Mesendoderm (in vitro differentiated cells): Measurements from ENCODE around the gene RASAL2.

Experiments
- DNase-seq: peaks from one replicate; pipeline ENCODE4 v3.0.0; 2013
- H2AK5ac ChIP-seq: 2 replicates; pipeline ENCODE4 v1.6.1; 2013; ENCODE audit warnings: low read length, inconsistent platforms
- H2BK120ac ChIP-seq: 2 replicates; pipeline ENCODE4 v1.6.1; 2013; ENCODE audit warnings: low read depth, mild to moderate bottlenecking, low read length, moderate library complexity, mixed read lengths
- H2BK15ac ChIP-seq: replicated peaks from 2 replicates; pipeline ENCODE4 v1.6.1; 2013; ENCODE audit warnings: low read depth, mild to moderate bottlenecking, moderate library complexity
- H2BK5ac ChIP-seq: 2 replicates; pipeline ENCODE4 v1.6.1; 2013; ENCODE audit warnings: low read length, inconsistent platforms
- H3K18ac ChIP-seq: 2 replicates; pipeline ENCODE4 v1.6.1; 2013; ENCODE audit warnings: mild to moderate bottlenecking, low read length, mixed read lengths
- H3K23ac ChIP-seq: one replicate; pipeline ENCODE4 v1.6.1; 2013; ENCODE audit warnings: low read length
- H3K27ac ChIP-seq: 2 replicates; pipeline ENCODE4 v1.5.1; 2013; ENCODE audit warnings: low read depth, mild to moderate bottlenecking, inconsistent platforms, low read length, moderate library complexity
- H3K27me3 ChIP-seq: 2 replicates; pipeline ENCODE4 v1.6.1; 2013; ENCODE audit warnings: low read length, control low read depth, mild to moderate bottlenecking, inconsistent platforms; ENCODE audit not compliant: insufficient read depth, poor library complexity
- H3K36me3 ChIP-seq: 2 replicates; pipeline ENCODE4 v1.6.1; 2013; ENCODE audit warnings: low read length, inconsistent platforms; ENCODE audit not compliant: control insufficient read depth, insufficient read depth
- H3K4ac ChIP-seq: one replicate; pipeline ENCODE4 v1.6.1; 2013; ENCODE audit warnings: low read depth, mild to moderate bottlenecking, low read length, moderate library complexity
- H3K4me1 ChIP-seq: 2 replicates; pipeline ENCODE4 v1.6.1; 2013; ENCODE audit warnings: low read depth, low read length, inconsistent platforms; ENCODE audit not compliant: control insufficient read depth
- H3K4me2 ChIP-seq: 2 replicates; pipeline ENCODE4 v1.6.1; 2013; ENCODE audit warnings: low read length
- H3K4me3 ChIP-seq: 2 replicates; pipeline ENCODE4 v1.5.1; 2013; ENCODE audit warnings: mild to moderate bottlenecking, low read length
- H3K56ac ChIP-seq: one replicate; pipeline ENCODE4 v1.6.1; 2013; ENCODE audit warnings: low read length
- H3K79me1 ChIP-seq: 2 replicates; pipeline ENCODE4 v1.6.1; 2013; ENCODE audit warnings: low read length, inconsistent platforms
- H3K79me2 ChIP-seq: 2 replicates; pipeline ENCODE4 v1.6.1; 2013; ENCODE audit warnings: mild to moderate bottlenecking, low read length; ENCODE audit not compliant: control insufficient read depth, insufficient read depth
- H3K9ac ChIP-seq: 2 replicates; pipeline ENCODE4 v1.6.1; 2013; ENCODE audit warnings: low read length, inconsistent platforms
- H4K5ac ChIP-seq: one replicate; pipeline ENCODE4 v1.6.1; 2013; ENCODE audit warnings: low read length
- H4K8ac ChIP-seq: one replicate; pipeline ENCODE4 v1.6.1; 2013; ENCODE audit warnings: low read depth, mild to moderate bottlenecking, control low read depth, low read length, moderate library complexity
- WGBS: extraction: QIAGEN DNeasy Blood & Tissue Kit; methylation state at CpG from one replicate; pipeline ENCODE4 v1.1.7; 2013; ENCODE audit warnings: low lambda C conversion rate, missing lambda C conversion rate; ENCODE audit not compliant: insufficient coverage; ENCODE audit errors: extremely low coverage; 5-methylcytosine and 5-hydroxymethylcytosine counted together

Gene RASAL2

DNA sequence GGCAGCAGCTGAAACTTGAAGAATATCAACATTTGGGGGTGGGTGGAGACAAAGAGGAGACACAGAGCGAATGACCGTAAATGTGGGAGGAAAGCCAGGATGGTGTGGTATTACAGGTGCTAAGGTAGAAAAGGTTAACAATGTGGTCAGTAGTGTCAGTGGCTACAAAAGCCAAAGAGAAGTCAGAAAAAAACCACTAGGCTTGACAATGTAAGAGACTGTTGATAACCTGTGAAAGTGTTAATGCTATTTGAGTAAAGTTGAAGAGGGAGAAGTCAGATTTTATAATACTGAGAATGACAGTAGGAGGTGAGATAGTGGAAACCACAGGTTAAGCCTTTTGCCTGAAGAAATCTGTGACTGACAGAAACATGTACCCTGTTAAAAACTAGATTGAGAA is 282.1 kb downstream of the RASAL2 start:
- H3K27me3 ChIP-seq: no peaks in the 10 kb centered on the region
- no peak overlapping the region for H2BK5ac ChIP-seq
- no peak overlapping the region for H2BK120ac ChIP-seq
- H3K18ac ChIP-seq: no peak overlapping the region
- H3K4me2 ChIP-seq: no peak overlapping the region
- H3K56ac ChIP-seq: no peak overlapping the region
- peak; percentile 46 for DNase-seq
- no peak overlapping the region for H3K27ac ChIP-seq
- H3K4me1 ChIP-seq: peaks cover 4% of the 10 kb centered on the region
- H3K36me3 ChIP-seq: no peaks in the 10 kb centered on the region
- no peak overlapping the region for H3K23ac ChIP-seq
- no peak overlapping the region for H2BK15ac ChIP-seq
- no peak overlapping the region for H4K8ac ChIP-seq
- H3K9ac ChIP-seq: no peak overlapping the region
- H3K4me3 ChIP-seq: no peak overlapping the region
- H3K4ac ChIP-seq: no peak overlapping the region
- no peaks in the 10 kb centered on the region for H3K79me1 ChIP-seq
- no peak overlapping the region for H2AK5ac ChIP-seq
- WGBS: no CpG with 5 or more reads among the region's 2 CpGs
- H4K5ac ChIP-seq: no peak overlapping the region
- no peaks in the 10 kb centered on the region for H3K79me2 ChIP-seq

DNA sequence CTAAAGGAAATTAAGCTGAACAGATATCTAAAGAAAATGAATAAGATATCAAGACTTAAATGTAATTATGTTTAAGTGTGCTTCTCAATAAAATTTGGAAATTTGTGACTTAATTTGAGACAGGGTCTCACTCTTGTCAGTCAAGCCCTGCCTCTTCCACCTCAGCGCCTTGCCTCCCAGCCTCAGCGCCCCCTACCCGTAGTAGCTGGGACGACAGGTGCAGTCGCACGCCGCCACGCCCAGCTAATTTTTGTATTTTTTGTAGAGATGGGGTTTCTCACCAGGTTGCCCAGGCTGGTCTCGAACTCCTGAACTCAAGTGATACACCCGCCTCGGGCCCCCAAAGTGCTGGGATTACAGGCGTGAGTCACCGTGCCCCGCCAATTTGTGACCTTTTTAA is 285.9 kb downstream of the RASAL2 start:
- Histone ChIP-seq H3K4me1 (no peaks in the 10 kb centered on the region), H4K8ac (no peak overlapping the region), H2BK15ac (no peak overlapping the region), H3K27me3 (no peaks in the 10 kb centered on the region), H4K5ac (no peak overlapping the region), H3K56ac (no peak overlapping the region), H3K18ac (no peak overlapping the region), H3K9ac (no peak overlapping the region), H2BK5ac (no peak overlapping the region), H2AK5ac (no peak overlapping the region), H3K23ac (no peak overlapping the region), H3K36me3 (no peaks in the 10 kb centered on the region), H3K79me1 (no peaks in the 10 kb centered on the region), H2BK120ac (no peak overlapping the region), H3K4ac (no peak overlapping the region), H3K27ac (no peak overlapping the region), H3K4me2 (no peak overlapping the region), H3K79me2 (no peaks in the 10 kb centered on the region), H3K4me3 (no peak overlapping the region)
- peak; percentile 63 for DNase-seq
- no CpG with 5 or more reads among the region's 14 CpGs for WGBS

DNA sequence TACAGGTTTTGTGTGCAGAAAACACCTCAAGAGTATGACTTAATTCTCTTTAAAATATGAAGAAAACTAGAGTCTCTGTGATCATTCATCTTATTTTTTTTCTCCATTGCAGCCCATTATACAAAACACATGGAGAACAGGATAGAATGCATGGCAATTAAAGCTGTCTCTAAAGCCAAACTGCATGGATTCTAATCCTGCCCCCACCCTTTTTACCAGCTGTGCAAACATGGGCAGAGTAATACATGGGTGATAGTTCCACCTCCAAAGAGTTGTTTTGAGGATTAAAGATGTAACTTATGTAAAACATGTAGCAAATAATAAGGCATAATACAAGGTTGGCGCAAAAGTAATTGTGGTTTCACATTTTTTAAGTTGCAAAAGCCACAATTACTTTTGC is 288.5 kb downstream of the RASAL2 start:
- Histone ChIP-seq H2BK15ac (no peak overlapping the region), H3K4ac (no peak overlapping the region), H3K4me2 (no peak overlapping the region), H3K27ac (no peak overlapping the region), H3K18ac (no peak overlapping the region), H3K4me3 (no peak overlapping the region), H3K36me3 (no peaks in the 10 kb centered on the region), H3K56ac (no peak overlapping the region), H2AK5ac (no peak overlapping the region), H4K8ac (no peak overlapping the region), H3K27me3 (no peaks in the 10 kb centered on the region), H2BK5ac (no peak overlapping the region), H4K5ac (no peak overlapping the region), H3K79me1 (no peaks in the 10 kb centered on the region), H3K9ac (no peak overlapping the region), H3K23ac (no peak overlapping the region), H3K79me2 (no peaks in the 10 kb centered on the region), H2BK120ac (no peak overlapping the region), H3K4me1 (no peaks in the 10 kb centered on the region)
- no peak for DNase-seq
- no CpG with 5 or more reads among the region's 1 CpG for WGBS

- no peak overlapping the region for H2BK5ac ChIP-seq
- no peak overlapping the region for H3K4me3 ChIP-seq
- H3K4ac ChIP-seq: no peak overlapping the region
- WGBS: no CpG with 5 or more reads among the region's 1 CpG
- H2AK5ac ChIP-seq: no peak overlapping the region
- H4K8ac ChIP-seq: no peak overlapping the region
- no peak overlapping the region for H3K4me2 ChIP-seq
- H3K18ac ChIP-seq: no peak overlapping the region
- H3K27ac ChIP-seq: no peak overlapping the region
- H3K23ac ChIP-seq: no peak overlapping the region
- H2BK15ac ChIP-seq: no peak overlapping the region
- H3K56ac ChIP-seq: no peak overlapping the region
- H3K79me2 ChIP-seq: no peaks in the 10 kb centered on the region
- H3K27me3 ChIP-seq: no peaks in the 10 kb centered on the region
- no peak overlapping the region for H2BK120ac ChIP-seq
- H3K9ac ChIP-seq: no peak overlapping the region
- H3K4me1 ChIP-seq: peaks cover 2% of the 10 kb centered on the region
- no peak for DNase-seq
- no peaks in the 10 kb centered on the region for H3K36me3 ChIP-seq
- no peak overlapping the region for H4K5ac ChIP-seq
- H3K79me1 ChIP-seq: no peaks in the 10 kb centered on the region
These were observed 291.8 kb downstream of the RASAL2 start for GRCh38 chr1:178385662-178386061.

- H3K56ac ChIP-seq: no peak overlapping the region
- no peak overlapping the region for H3K9ac ChIP-seq
- no peaks in the 10 kb centered on the region for H3K79me2 ChIP-seq
- H3K4me2 ChIP-seq: no peak overlapping the region
- no peak overlapping the region for H3K4me3 ChIP-seq
- H2AK5ac ChIP-seq: no peak overlapping the region
- no peak for DNase-seq
- H3K27ac ChIP-seq: no peak overlapping the region
- no peaks in the 10 kb centered on the region for H3K79me1 ChIP-seq
- H4K8ac ChIP-seq: no peak overlapping the region
- no peak overlapping the region for H3K4ac ChIP-seq
- no peak overlapping the region for H2BK120ac ChIP-seq
- no peak overlapping the region for H2BK15ac ChIP-seq
- WGBS: no CpG with 5 or more reads among the region's 6 CpGs
- H3K36me3 ChIP-seq: no peaks in the 10 kb centered on the region
- no peaks in the 10 kb centered on the region for H3K27me3 ChIP-seq
- no peak overlapping the region for H4K5ac ChIP-seq
- H3K4me1 ChIP-seq: peaks cover 2% of the 10 kb centered on the region
- H3K18ac ChIP-seq: no peak overlapping the region
- no peak overlapping the region for H3K23ac ChIP-seq
- H2BK5ac ChIP-seq: no peak overlapping the region
These were observed 294.7 kb downstream of the RASAL2 start for GRCh38 chr1:178388418-178389145.

DNA sequence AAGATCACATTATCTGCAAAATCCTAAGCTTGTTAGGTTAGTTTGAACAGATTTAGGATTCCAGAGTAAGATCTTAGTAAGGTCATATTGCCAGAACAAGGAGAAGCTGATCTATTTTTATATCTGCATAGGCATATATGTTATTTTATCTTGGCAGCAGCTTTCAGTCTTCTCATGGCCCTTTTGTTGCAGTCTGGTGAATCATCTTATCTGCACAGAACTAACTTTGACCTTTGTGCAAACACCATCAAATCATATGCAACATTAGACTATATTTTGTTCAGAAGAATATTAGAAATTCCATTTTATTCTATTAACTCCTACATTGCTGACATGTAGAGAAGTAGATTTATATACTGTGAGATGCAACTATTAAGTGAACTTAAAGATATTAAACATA is 295.5 kb downstream of the RASAL2 start:
- no peaks in the 10 kb centered on the region for H3K79me2 ChIP-seq
- no peaks in the 10 kb centered on the region for H3K36me3 ChIP-seq
- H3K4me1 ChIP-seq: peaks cover 2% of the 10 kb centered on the region
- H2BK120ac ChIP-seq: no peak overlapping the region
- no peaks in the 10 kb centered on the region for H3K27me3 ChIP-seq
- H2BK5ac ChIP-seq: no peak overlapping the region
- no peak overlapping the region for H4K5ac ChIP-seq
- no peak overlapping the region for H3K27ac ChIP-seq
- no peak overlapping the region for H2AK5ac ChIP-seq
- no peak overlapping the region for H3K4ac ChIP-seq
- no peak for DNase-seq
- no peak overlapping the region for H2BK15ac ChIP-seq
- H3K18ac ChIP-seq: no peak overlapping the region
- no peak overlapping the region for H3K56ac ChIP-seq
- H3K79me1 ChIP-seq: no peaks in the 10 kb centered on the region
- H3K4me2 ChIP-seq: no peak overlapping the region
- H3K9ac ChIP-seq: no peak overlapping the region
- no peak overlapping the region for H3K4me3 ChIP-seq
- no peak overlapping the region for H3K23ac ChIP-seq
- H4K8ac ChIP-seq: no peak overlapping the region
